ENCODE results near the gene RFC4. TPM values are rescaled to one million over a fixed set of nuclear protein-coding genes. Genes with fewer than 3 reads are reported as not detected.

Gene RFC4
- total and polyA plus RNA-seq, 2 of the 13 experiments (the other 11 are each of a cell fraction or from before 2014, with no cell fraction given) = 18.5 to 103 TPM

GRCh38 chr3:186825872-186826409 is 19.7 kb upstream of the RFC4 start:
- Histone ChIP-seq H3K4me3 (replicated peaks in 1 of 3; ENCODE audit: insufficient read depth in 1 of 3, low read depth in 2 of 3, low read length in 3 of 3) (peak overlapping the region in 2 of 3 experiments; percentile 14 to 70; a peak in 4 of 6 replicates), H3K4me2 (ENCODE audit: low read depth, low read length) (peak overlapping the region; percentile 75), H3K27ac (ENCODE audit: extremely low read length, insufficient read depth, low read length) (no peak overlapping the region), H3K9ac (ENCODE audit: insufficient read depth, low read depth, low read length) (no peak overlapping the region), H3K79me2 (ENCODE audit: insufficient read depth, low read length) (no peaks in the 10 kb centered on the region), H3K9me3 (ENCODE audit: low read length) (no peaks in the 10 kb centered on the region), H4K20me1 (ENCODE audit: insufficient read depth, low read length) (peaks cover 5% of the 10 kb centered on the region; the same call in 1 of the 2 replicates), H3K4me1 (ENCODE audit: insufficient read depth, low read length) (peaks cover 46% of the 10 kb centered on the region), H2AFZ (ENCODE audit: low read length) (no peak overlapping the region), H3K27me3 (ENCODE audit: control insufficient read depth in 1 of 2, insufficient read depth in 2 of 2, low read length in 2 of 2) (peaks cover 0 to 42% of the 10 kb centered on the region in 2 experiments; a peak in 4 of 5 replicates), H3K36me3 (replicated peaks in 1 of 2; ENCODE audit: control insufficient read depth in 1 of 2, insufficient read depth in 2 of 2, low read length in 2 of 2) (no peaks in the 10 kb centered on the region)
- POLR2A ChIA-PET = interaction anchor here (1.7 to 2.1 kb wide), 3 partner anchors 42 to 209 kb away, joined by 3 to 6 read pairs (median 4); partner anchors contain the start of gene EIF4A2
- intact Hi-C loops (cut with micrococcal nuclease; ENCODE audit: unreplicated experiment) = no loop called here
- no TSS peak for BruUV-seq (replicated peaks)
- ATAC-seq = peak; percentile 11
- FAIRE-seq = no peak
- WGBS (ENCODE audit: low lambda C conversion rate) = 59% methylated on average over 10 of the region's 11 CpGs
- no peak for DNase-seq (ENCODE audit: low spot score)
- TF ChIP-seq XRCC5 (optimal IDR thresholded peaks at IDR 0.05; ENCODE audit: low read length) (no peak), ZFP91 (CRISPR knock-in tag; IDR thresholded peaks at IDR 0.05; ENCODE audit: borderline replicate concordance) (0 out of 2 replicates have a peak, but pooled peaks have one; percentile 11), KDM3A (CRISPR knock-in tag; IDR thresholded peaks at IDR 0.05; ENCODE audit: low read depth) (no peak)
- in situ Hi-C loops (cut with HindIII; ENCODE audit: extremely low pct_ligation_motif_present, low pct_unique_long_range_greater_than_20kb) = no loop called here
- CTCF ChIA-PET (ENCODE audit: low intra/inter-chr PET ratio, low total read pairs) = no interaction called here

- BruUV-seq (replicated peaks) = no TSS peak
- H3K9ac ChIP-seq (ENCODE audit: insufficient read depth, low read depth, low read length) = no peak overlapping the region
- peak overlapping the region; percentile 75 for H3K4me2 ChIP-seq (ENCODE audit: low read depth, low read length)
- FAIRE-seq = no peak
- in situ Hi-C loops (cut with HindIII; ENCODE audit: extremely low pct_ligation_motif_present, low pct_unique_long_range_greater_than_20kb) (no loop called here), intact Hi-C loops (cut with micrococcal nuclease; ENCODE audit: unreplicated experiment) (no loop called here)
- peaks cover 5% of the 10 kb centered on the region; the same call in 1 of the 2 replicates for H4K20me1 ChIP-seq (ENCODE audit: insufficient read depth, low read length)
- POLR2A ChIA-PET = interaction anchor here (0.7 to 2.1 kb wide), 6 partner anchors 13 to 214 kb away, joined by 3 to 6 read pairs (median 4); partner anchors contain the start of genes EIF4A2 and RFC4
- no peak overlapping the region for H3K27ac ChIP-seq (ENCODE audit: extremely low read length, insufficient read depth, low read length)
- no peak for DNase-seq (ENCODE audit: low spot score)
- CTCF ChIA-PET (ENCODE audit: low intra/inter-chr PET ratio, low total read pairs) = no interaction called here
- H3K27me3 ChIP-seq (ENCODE audit: control insufficient read depth in 1 of 2, insufficient read depth in 2 of 2, low read length in 2 of 2) = peaks cover 0 to 41% of the 10 kb centered on the region in 2 experiments; a peak in 4 of 5 replicates
- ATAC-seq = peak; percentile 72
- peaks cover 46% of the 10 kb centered on the region for H3K4me1 ChIP-seq (ENCODE audit: insufficient read depth, low read length)
- H2AFZ ChIP-seq (ENCODE audit: low read length) = no peak overlapping the region
- H3K36me3 ChIP-seq (replicated peaks in 1 of 2; ENCODE audit: control insufficient read depth in 1 of 2, insufficient read depth in 2 of 2, low read length in 2 of 2) = no peaks in the 10 kb centered on the region
- 5% methylated on average over 12 of the region's 23 CpGs for WGBS (ENCODE audit: low lambda C conversion rate)
- H3K79me2 ChIP-seq (ENCODE audit: insufficient read depth, low read length) = no peaks in the 10 kb centered on the region
- H3K4me3 ChIP-seq (replicated peaks in 1 of 3; ENCODE audit: insufficient read depth in 1 of 3, low read depth in 2 of 3, low read length in 3 of 3) = peak overlapping the region; percentile 14 to 60 (median 25)
- no peaks in the 10 kb centered on the region for H3K9me3 ChIP-seq (ENCODE audit: low read length)
- TF ChIP-seq NFIC (IDR thresholded peaks at IDR 0.05; ENCODE audit: low read length) = no peak
- peak; percentile 43 for TF ChIP-seq AGO2 (optimal IDR thresholded peaks at IDR 0.05; ENCODE audit: low read depth, low read length)
- TF ChIP-seq ELF1 (CRISPR knock-in tag; IDR thresholded peaks at IDR 0.05) = no peak
- TF ChIP-seq NR1H2 (CRISPR knock-in tag; IDR thresholded peaks at IDR 0.05; ENCODE audit: borderline replicate concordance, low read depth) = no peak
- 0 out of 2 replicates have a peak, but pooled peaks have one; percentile 22 for TF ChIP-seq IRF2 (CRISPR knock-in tag; IDR thresholded peaks at IDR 0.05)
- TF ChIP-seq PRDM4 (CRISPR knock-in tag; IDR thresholded peaks at IDR 0.05; ENCODE audit: borderline replicate concordance) = no peak
- TF ChIP-seq ZNF503 (CRISPR knock-in tag; IDR thresholded peaks at IDR 0.05) = no peak
- no peak for TF ChIP-seq ZNF30 (CRISPR knock-in tag; IDR thresholded peaks at IDR 0.05)
These were observed 19.1 kb upstream of the RFC4 start for GRCh38 chr3:186825294-186825821.

Data from HepG2 (cell line).